Lower leg skin (tissue), 4 donors: ENCODE results near the gene TUFT1. TPM values are rescaled to one million over a fixed set of nuclear protein-coding genes. Genes with fewer than 3 reads are reported as not detected.
A peak's percentile ranks its signal among the peaks of the same experiment; 100 is the strongest.
"Not testable (repeated sequence)": the region's sequence is repeated elsewhere in the genome, so short reads cannot be mapped to it uniquely, and the experiment has no call there.

ENCODE experiments used
- DNase-seq, 2 donors: peaks; one replicate each; pipeline ENCODE4 v3.0.0-alpha.2; 2019; ENCODE audit warnings: low spot score in 2 of 2
- H3K4me3 ChIP-seq: fragments of 200-600 bp; sonication (generic); 2 replicates; pipeline ENCODE4 v1.5.1; 2017; ENCODE audit warnings: mild to moderate bottlenecking, low read depth; ENCODE audit not compliant: poor library complexity, severe bottlenecking
- CTCF ChIP-seq, 3 donors: fragments of 450-650 bp; IDR thresholded peaks; one replicate each; pipeline ENCODE4 v1.5.1; 2016; ENCODE audit warnings: antibody characterized with exemption in 3 of 3, mild to moderate bottlenecking in 3 of 3, moderate library complexity in 2 of 3
- POLR2A ChIP-seq, 2 donors: fragments of 450-650 bp; IDR thresholded peaks; one replicate each; pipeline ENCODE4 v1.6.1; 2016 to 2017; ENCODE audit warnings: antibody characterized with exemption in 2 of 2, mild to moderate bottlenecking in 1 of 2, moderate library complexity in 1 of 2
- WGBS, 2 donors: methylation state at CpG; one replicate each; pipeline ENCODE4 v1.1.5; 2018; 5-methylcytosine and 5-hydroxymethylcytosine counted together
- intact Hi-C: fragments of 100-400 bp; cut with DNase I; formaldehyde crosslinking; loops from one replicate; pipeline ENCODE4 v1.15.0; 2023; ENCODE audit warnings: low total_unique reads
- total RNA-seq, 4 donors: library from RNA; depleted of rRNA; stranded (reverse); fragments of >200 nt; gene quantifications; one replicate each; pipeline ENCODE4 v1.1.0, GENCODE V29; 2016

TUFT1 gene
- total RNA-seq, 4 donors from 2014 or later: 140 to 186 (median 161) TPM

- H3K4me3 ChIP-seq: no peak overlapping the region
- TF ChIP-seq POLR2A (IDR thresholded peaks at IDR 0.05) (no peak), CTCF (IDR thresholded peaks at IDR 0.05) (no peak)
- peak in 1 of 2 donors; percentile 72 for DNase-seq
- intact Hi-C loops: no loop called here
- 96 to 97% methylated on average over 11 to 12 of the region's 12 CpGs for WGBS, 2 donors
These were observed 21.7 kb upstream of the TUFT1 start for GRCh38 chr1:151518431-151518830.

DNA sequence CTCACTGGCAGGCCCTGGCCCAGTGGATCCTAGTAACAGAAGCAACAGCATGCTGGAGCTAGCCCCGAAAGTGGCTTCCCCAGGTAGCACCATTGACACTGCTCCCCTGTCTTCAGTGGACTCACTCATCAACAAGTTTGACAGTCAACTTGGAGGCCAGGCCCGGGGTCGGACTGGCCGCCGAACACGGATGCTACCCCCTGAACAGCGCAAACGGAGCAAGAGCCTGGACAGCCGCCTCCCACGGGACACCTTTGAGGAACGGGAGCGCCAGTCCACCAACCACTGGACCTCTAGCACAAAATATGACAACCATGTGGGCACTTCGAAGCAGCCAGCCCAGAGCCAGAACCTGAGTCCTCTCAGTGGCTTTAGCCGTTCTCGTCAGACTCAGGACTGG lies 21.2 kb upstream of the TUFT1 start:
- intact Hi-C loops: no loop called here
- no peak overlapping the region for H3K4me3 ChIP-seq
- no peak for TF ChIP-seq CTCF (IDR thresholded peaks at IDR 0.05)
- TF ChIP-seq POLR2A (IDR thresholded peaks at IDR 0.05): no peak
- no peak for DNase-seq
- 94 to 95% methylated on average over 14 of the region's 15 CpGs for WGBS, 2 donors

GRCh38 chr1:151519667-151520066 lies 20.4 kb upstream of the TUFT1 start:
- no peak for TF ChIP-seq CTCF (IDR thresholded peaks at IDR 0.05)
- no peak for TF ChIP-seq POLR2A (IDR thresholded peaks at IDR 0.05)
- intact Hi-C loops: no loop called here
- 62 to 75% methylated on average over 2 of the region's 2 CpGs for WGBS, 2 donors
- no peak overlapping the region for H3K4me3 ChIP-seq
- DNase-seq: no peak

- no peak overlapping the region for H3K4me3 ChIP-seq
- TF ChIP-seq POLR2A (IDR thresholded peaks at IDR 0.05) (no peak), CTCF (IDR thresholded peaks at IDR 0.05) (no peak)
- peak in 1 of 2 donors; percentile 63 for DNase-seq
- 90 to 91% methylated on average over 4 of the region's 4 CpGs for WGBS, 2 donors
- intact Hi-C loops: no loop called here
These were observed 19.8 kb upstream of the TUFT1 start for GRCh38 chr1:151520359-151520758.

DNA sequence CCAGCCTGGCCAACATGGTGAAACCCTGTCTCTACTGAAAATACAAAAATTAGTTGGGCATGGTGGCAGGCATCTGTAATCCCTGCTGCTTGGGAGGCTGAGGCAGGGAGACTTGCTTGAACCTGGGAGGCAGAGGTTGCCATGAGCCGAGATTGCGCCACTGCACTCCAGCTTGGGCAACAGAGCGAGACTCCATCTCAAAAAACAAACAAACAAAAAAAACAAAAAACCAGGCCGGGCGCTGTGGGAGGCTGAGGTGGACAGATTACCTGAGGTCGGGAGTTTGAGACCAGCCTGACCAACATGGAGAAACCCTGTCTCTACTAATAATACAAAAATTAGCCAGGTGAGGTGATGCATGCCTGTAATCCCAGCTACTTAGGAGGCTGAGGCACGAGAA lies 17.7 kb upstream of the TUFT1 start:
- intact Hi-C loops, H3K4me3 ChIP-seq: not testable (repeated sequence)
- peak in 1 of 2 donors; percentile 79 for DNase-seq
- 89 to 92% methylated on average over 7 of the region's 7 CpGs for WGBS, 2 donors

- peak in 1 of 2 donors; percentile 79 for DNase-seq
- intact Hi-C loops: no loop called here
- TF ChIP-seq POLR2A (IDR thresholded peaks at IDR 0.05) (no peak), CTCF (IDR thresholded peaks at IDR 0.05) (no peak)
- no peak overlapping the region for H3K4me3 ChIP-seq
- 70 to 72% methylated on average over 5 of the region's 5 CpGs for WGBS, 2 donors
These were observed 16.8 kb upstream of the TUFT1 start for GRCh38 chr1:151523326-151523725.
